ENCODE measurements around the gene MTAP.

MTAP gene

GRCh38 chr9:21969011-21969940 is 166.8 kb downstream of the MTAP start:
- POLR2A ChIA-PET, result no interaction called here
- CTCF ChIA-PET, result interaction anchor here (0.8 to 4.0 kb wide), 6 partner anchors 10 to 156 kb away, joined by 3 to 27 read pairs (median 4); partner anchors contain the start of gene CDKN2B
- no peak for TF ChIP-seq CTCF (IDR thresholded peaks at IDR 0.05; ENCODE audit: control extremely low read depth, extremely low read depth, low read depth, missing control alignments)
- DNase-seq (ENCODE audit: extremely low spot score), result no peak

GRCh38 chr9:21969951-21970799 is 167.7 kb downstream of the MTAP start:
- CTCF ChIA-PET, result interaction anchor here (1.4 to 4.0 kb wide), 5 partner anchors 14 to 268 kb away, joined by 4 to 27 read pairs (median 6); partner anchors contain the start of gene CDKN2B

GRCh38 chr9:21970800-21971640 is 168.6 kb downstream of the MTAP start:
- CTCF ChIA-PET, result interaction anchor here (1.1 to 4.0 kb wide), 6 partner anchors 13 to 268 kb away, joined by 4 to 27 read pairs (median 5); partner anchors contain the start of gene CDKN2B

More at GRCh38 chr9:21969951-21970799, 167.7 kb downstream of the MTAP start:
- POLR2A ChIA-PET, result no interaction called here
- DNase-seq (ENCODE audit: extremely low spot score), result no peak
- TF ChIP-seq CTCF (IDR thresholded peaks at IDR 0.05; ENCODE audit: control extremely low read depth, extremely low read depth, low read depth, missing control alignments), result no peak

GRCh38 chr9:21972361-21972760 is 169.9 kb downstream of the MTAP start:
- TF ChIP-seq CTCF (IDR thresholded peaks at IDR 0.05; ENCODE audit: control extremely low read depth, extremely low read depth, low read depth, missing control alignments), result no peak
- no peak for DNase-seq (ENCODE audit: extremely low spot score)
- ChIA-PET CTCF (interaction anchor here (0.9 to 4.0 kb wide), 4 partner anchors 11 to 160 kb away, joined by 3 to 27 read pairs (median 6); partner anchors contain the start of gene CDKN2B), POLR2A (no interaction called here)

More at GRCh38 chr9:21970800-21971640, 168.6 kb downstream of the MTAP start:
- TF ChIP-seq CTCF (IDR thresholded peaks at IDR 0.05; ENCODE audit: control extremely low read depth, extremely low read depth, low read depth, missing control alignments), result no peak
- no peak for DNase-seq (ENCODE audit: extremely low spot score)
- POLR2A ChIA-PET, result no interaction called here

GRCh38 chr9:21974343-21974721 is 171.9 kb downstream of the MTAP start:
- ChIA-PET POLR2A (no interaction called here), CTCF (no interaction called here)
- TF ChIP-seq CTCF (IDR thresholded peaks at IDR 0.05; ENCODE audit: control extremely low read depth, extremely low read depth, low read depth, missing control alignments), result no peak
- DNase-seq (ENCODE audit: extremely low spot score), result no peak

Data from GM10248 (cell line).